ENCODE measurements around the gene AARS2.

Gene AARS2

DNA sequence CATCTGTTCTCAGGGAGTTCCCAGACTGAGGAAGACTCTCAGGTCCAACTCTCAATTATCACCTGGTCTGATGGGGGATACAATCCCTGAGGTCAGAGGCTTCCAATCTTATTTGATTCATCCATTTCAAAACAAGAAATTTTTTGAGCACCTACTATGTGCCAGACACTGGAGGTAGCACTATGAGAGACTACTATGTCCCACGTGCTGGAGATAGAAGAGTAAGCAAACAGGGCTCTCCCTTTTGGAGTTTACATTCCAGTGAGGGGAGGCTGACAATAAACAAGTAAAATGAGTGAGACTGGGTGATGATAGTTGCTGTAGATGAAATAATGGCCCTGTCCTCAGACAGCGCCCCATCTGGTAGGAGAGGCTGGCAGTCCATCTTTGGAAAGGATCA, 26.4 kb downstream of the AARS2 start:
- TF ChIP-seq FOXP2 (optimal IDR thresholded peaks at IDR 0.05; ENCODE audit: borderline replicate concordance, extremely low read depth, extremely low read length, insufficient read depth) = no peak
- TF ChIP-seq SIN3A (IDR thresholded peaks at IDR 0.05; ENCODE audit: borderline replicate concordance, insufficient read depth, low read length) = no peak
- TF ChIP-seq POLR2AphosphoS5 (IDR thresholded peaks at IDR 0.05; ENCODE audit: low read depth, low read length) = no peak
- TF ChIP-seq, protein P1, sequence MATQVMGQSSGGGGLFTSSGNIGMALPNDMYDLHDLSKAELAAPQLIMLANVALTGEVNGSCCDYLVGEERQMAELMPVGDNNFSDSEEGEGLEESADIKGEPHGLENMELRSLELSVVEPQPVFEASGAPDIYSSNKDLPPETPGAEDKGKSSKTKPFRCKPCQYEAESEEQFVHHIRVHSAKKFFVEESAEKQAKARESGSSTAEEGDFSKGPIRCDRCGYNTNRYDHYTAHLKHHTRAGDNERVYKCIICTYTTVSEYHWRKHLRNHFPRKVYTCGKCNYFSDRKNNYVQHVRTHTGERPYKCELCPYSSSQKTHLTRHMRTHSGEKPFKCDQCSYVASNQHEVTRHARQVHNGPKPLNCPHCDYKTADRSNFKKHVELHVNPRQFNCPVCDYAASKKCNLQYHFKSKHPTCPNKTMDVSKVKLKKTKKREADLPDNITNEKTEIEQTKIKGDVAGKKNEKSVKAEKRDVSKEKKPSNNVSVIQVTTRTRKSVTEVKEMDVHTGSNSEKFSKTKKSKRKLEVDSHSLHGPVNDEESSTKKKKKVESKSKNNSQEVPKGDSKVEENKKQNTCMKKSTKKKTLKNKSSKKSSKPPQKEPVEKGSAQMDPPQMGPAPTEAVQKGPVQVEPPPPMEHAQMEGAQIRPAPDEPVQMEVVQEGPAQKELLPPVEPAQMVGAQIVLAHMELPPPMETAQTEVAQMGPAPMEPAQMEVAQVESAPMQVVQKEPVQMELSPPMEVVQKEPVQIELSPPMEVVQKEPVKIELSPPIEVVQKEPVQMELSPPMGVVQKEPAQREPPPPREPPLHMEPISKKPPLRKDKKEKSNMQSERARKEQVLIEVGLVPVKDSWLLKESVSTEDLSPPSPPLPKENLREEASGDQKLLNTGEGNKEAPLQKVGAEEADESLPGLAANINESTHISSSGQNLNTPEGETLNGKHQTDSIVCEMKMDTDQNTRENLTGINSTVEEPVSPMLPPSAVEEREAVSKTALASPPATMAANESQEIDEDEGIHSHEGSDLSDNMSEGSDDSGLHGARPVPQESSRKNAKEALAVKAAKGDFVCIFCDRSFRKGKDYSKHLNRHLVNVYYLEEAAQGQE (IDR thresholded peaks at IDR 0.05; ENCODE audit: insufficient read depth in 1 of 2, low read depth in 2 of 2, low read length in 2 of 2) = no peak
- no peak for TF ChIP-seq TAF1 (IDR thresholded peaks at IDR 0.05; ENCODE audit: borderline replicate concordance, insufficient read depth, low read length)

DNA sequence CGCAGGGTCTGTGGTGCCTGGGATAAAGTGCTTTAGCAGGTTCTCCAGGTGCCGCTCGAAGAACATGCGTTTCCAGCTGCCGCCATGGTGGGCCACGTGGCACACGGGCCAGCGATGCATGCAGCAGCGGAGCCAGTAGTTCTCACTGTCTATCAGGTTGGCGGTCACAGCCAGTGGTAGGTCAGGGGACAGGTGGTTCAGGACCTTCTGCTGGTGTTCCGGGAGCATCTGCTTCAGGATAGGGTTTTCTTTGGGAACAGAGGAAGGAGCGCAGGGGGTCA, 26.9 kb downstream of the AARS2 start:
- TF ChIP-seq FOXP2 (optimal IDR thresholded peaks at IDR 0.05; ENCODE audit: borderline replicate concordance, extremely low read depth, extremely low read length, insufficient read depth) = no peak
- TF ChIP-seq POLR2AphosphoS5 (IDR thresholded peaks at IDR 0.05; ENCODE audit: low read depth, low read length) = no peak
- TF ChIP-seq SIN3A (IDR thresholded peaks at IDR 0.05; ENCODE audit: borderline replicate concordance, insufficient read depth, low read length) = no peak
- no peak for TF ChIP-seq TAF1 (IDR thresholded peaks at IDR 0.05; ENCODE audit: borderline replicate concordance, insufficient read depth, low read length)

DNA sequence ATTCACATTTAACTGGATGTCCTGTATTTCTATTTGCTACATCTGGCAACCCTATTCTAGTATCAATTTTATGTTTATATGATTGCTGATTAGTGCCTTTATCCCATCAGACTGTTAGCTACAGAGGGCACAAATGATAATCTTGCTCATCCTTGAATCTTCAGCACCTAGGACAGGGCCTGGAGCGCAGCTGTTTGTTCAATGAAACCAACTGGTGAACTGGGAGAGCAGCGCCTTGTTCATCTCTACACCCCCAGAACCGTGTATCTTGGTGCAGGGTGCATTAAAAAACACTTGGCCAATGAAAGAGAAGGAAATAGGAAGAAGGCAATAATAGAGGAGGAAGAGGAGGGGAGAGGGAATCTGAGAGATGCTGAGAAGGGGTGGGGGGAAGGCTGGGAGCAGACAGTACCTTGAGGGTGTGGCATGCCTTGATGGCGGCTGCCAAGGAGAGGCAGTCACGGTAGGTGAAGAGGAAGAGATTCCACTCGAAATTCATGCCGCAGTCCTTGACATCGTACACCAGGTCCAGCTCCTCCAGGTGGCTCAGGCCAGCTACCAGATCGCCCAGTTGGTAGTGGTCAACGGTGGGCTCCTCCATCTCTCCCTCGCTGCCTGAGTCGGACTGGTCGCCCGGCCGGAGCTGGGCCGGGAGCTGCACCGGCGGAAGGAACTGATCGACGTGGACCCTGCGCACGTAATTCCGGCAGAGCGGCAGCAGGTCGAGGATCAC, 27.4 kb downstream of the AARS2 start:
- TF ChIP-seq TAF1 (IDR thresholded peaks at IDR 0.05; ENCODE audit: borderline replicate concordance, insufficient read depth, low read length) (no peak), FOXP2 (optimal IDR thresholded peaks at IDR 0.05; ENCODE audit: borderline replicate concordance, extremely low read depth, extremely low read length, insufficient read depth) (no peak), POLR2AphosphoS5 (IDR thresholded peaks at IDR 0.05; ENCODE audit: low read depth, low read length) (no peak), SIN3A (IDR thresholded peaks at IDR 0.05; ENCODE audit: borderline replicate concordance, insufficient read depth, low read length) (no peak)
- TF ChIP-seq, protein P1 (IDR thresholded peaks at IDR 0.05; ENCODE audit: insufficient read depth in 1 of 2, low read depth in 2 of 2, low read length in 2 of 2) = peak; percentile 87 to 95

DNA sequence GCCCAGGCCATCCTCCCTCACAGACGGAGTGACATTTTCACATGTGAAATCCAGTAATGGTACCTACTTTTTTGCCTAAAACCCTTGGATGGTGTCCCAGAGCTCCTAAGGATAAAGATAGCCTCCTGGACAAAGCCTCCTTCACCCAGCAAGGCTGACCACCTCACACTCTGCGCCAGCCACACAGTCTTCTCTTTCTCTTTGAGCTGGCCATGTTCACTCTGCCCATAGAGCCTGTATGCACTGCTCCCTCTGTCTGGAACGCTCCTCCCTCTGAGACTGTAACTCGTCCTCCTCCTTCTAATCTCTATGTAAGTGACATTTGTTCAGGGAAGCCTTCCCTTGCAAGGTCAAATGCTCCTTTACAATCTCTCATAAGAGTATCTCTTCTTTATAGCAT, 28.3 kb downstream of the AARS2 start:
- TF ChIP-seq, protein P1 (IDR thresholded peaks at IDR 0.05; ENCODE audit: insufficient read depth in 1 of 2, low read depth in 2 of 2, low read length in 2 of 2) = no peak
- TF ChIP-seq POLR2AphosphoS5 (IDR thresholded peaks at IDR 0.05; ENCODE audit: low read depth, low read length) (no peak), FOXP2 (optimal IDR thresholded peaks at IDR 0.05; ENCODE audit: borderline replicate concordance, extremely low read depth, extremely low read length, insufficient read depth) (no peak), TAF1 (IDR thresholded peaks at IDR 0.05; ENCODE audit: borderline replicate concordance, insufficient read depth, low read length) (no peak), SIN3A (IDR thresholded peaks at IDR 0.05; ENCODE audit: borderline replicate concordance, insufficient read depth, low read length) (no peak)

DNA sequence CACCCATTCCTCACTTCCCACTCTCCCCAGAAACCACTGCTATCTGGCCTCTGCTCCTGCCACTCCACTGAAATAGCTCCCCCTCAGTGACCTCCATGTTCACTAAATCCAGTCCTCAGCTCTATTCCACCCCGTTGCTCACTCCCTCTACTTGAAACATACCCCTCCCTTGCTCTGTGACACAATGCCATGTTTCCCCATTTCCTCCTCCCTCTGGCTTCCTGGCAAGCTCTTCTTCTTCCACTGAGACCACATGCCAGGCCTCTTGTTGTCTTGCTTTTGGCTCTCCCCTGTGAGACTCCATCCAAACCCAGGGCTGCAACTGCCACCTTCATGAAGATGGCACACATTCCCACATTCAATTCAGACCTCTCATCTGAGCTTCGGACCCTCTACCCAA, 29.0 kb downstream of the AARS2 start:
- TF ChIP-seq TAF1 (IDR thresholded peaks at IDR 0.05; ENCODE audit: borderline replicate concordance, insufficient read depth, low read length) (no peak), POLR2AphosphoS5 (IDR thresholded peaks at IDR 0.05; ENCODE audit: low read depth, low read length) (no peak), SIN3A (IDR thresholded peaks at IDR 0.05; ENCODE audit: borderline replicate concordance, insufficient read depth, low read length) (no peak), FOXP2 (optimal IDR thresholded peaks at IDR 0.05; ENCODE audit: borderline replicate concordance, extremely low read depth, extremely low read length, insufficient read depth) (no peak)
- TF ChIP-seq, protein P1 (IDR thresholded peaks at IDR 0.05; ENCODE audit: insufficient read depth in 1 of 2, low read depth in 2 of 2, low read length in 2 of 2) = no peak

Measured in PFSK-1 (cell line).